ENCODE data around the gene EPHA6.

The EPHA6 gene

DNA sequence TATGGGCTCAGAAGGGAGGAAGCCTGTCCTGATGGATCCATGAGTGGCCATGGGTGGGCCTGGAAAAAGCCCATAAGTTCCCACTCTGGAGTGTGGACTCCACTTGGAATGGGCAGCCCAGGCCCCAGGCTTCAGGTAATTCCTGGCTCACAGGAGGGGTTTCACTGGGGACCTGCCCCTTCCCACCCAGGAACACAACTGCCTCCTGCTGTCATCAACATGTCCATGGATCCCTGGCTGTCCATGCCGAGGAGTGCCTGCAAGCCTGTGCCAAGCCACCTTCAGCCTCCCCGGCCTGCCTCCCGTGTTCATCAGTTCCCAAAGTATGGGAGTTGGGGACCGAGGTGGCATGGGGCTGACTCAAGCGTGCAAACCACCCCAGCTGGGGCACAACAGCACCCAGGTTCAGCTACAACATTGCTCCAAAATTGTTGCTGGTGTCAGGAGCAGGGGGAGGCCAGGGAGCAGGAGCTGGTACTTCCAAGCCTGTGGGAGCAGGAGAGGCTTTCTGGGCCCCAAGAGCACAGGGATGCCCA lies 479.3 kb downstream of the EPHA6 start:
- Histone ChIP-seq H3K9ac (ENCODE audit: low read length) (no peak overlapping the region), H3K4me1 (ENCODE audit: control insufficient read depth, insufficient read depth, low read length) (no peaks in the 10 kb centered on the region), H3K27me3 (replicated peaks; ENCODE audit: control insufficient read depth, insufficient read depth, low read length) (no peaks in the 10 kb centered on the region), H3K36me3 (ENCODE audit: control insufficient read depth, insufficient read depth, low read length, severe bottlenecking) (no peaks in the 10 kb centered on the region), H3K4me3 (ENCODE audit: low read length) (no peak overlapping the region), H3K9me3 (ENCODE audit: control insufficient read depth, low read length) (peaks cover 12% of the 10 kb centered on the region)
- DNase-seq (ENCODE audit: low read depth) = no peak

- no peak overlapping the region for H3K4me3 ChIP-seq (ENCODE audit: low read length)
These were observed 482.6 kb downstream of the EPHA6 start for GRCh38 chr3:97297032-97297431.

DNA sequence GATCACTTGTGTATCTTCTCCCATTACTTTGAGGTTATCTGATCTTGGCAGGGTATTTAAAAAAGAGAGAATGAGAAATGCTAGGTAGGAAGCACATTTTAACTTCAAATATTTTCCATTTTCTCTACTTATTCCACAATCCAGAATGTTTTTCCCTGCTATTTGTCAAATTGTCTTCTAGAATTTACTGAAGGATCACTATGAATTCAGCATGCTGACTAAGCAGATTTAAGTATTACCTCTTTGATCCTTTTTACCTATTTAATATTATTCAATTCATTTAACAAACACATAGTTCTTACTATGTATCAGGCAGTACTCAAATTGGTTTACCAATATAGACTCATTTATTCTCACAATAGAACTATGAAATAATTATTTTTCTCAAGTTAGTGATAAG lies 486.7 kb downstream of the EPHA6 start:
- Histone ChIP-seq H3K27me3 (replicated peaks; ENCODE audit: control insufficient read depth, insufficient read depth, low read length) (no peaks in the 10 kb centered on the region), H3K9ac (ENCODE audit: low read length) (no peak overlapping the region), H3K4me3 (ENCODE audit: low read length) (no peak overlapping the region), H3K4me1 (ENCODE audit: control insufficient read depth, insufficient read depth, low read length) (no peaks in the 10 kb centered on the region), H3K9me3 (ENCODE audit: control insufficient read depth, low read length) (peaks cover 4% of the 10 kb centered on the region), H3K36me3 (ENCODE audit: control insufficient read depth, insufficient read depth, low read length, severe bottlenecking) (no peaks in the 10 kb centered on the region)
- no peak for DNase-seq (ENCODE audit: low read depth)

More at GRCh38 chr3:97297032-97297431, 482.6 kb downstream of the EPHA6 start:
- DNase-seq (ENCODE audit: low read depth) = no peak
- Histone ChIP-seq H3K36me3 (ENCODE audit: control insufficient read depth, insufficient read depth, low read length, severe bottlenecking) (no peaks in the 10 kb centered on the region), H3K27me3 (replicated peaks; ENCODE audit: control insufficient read depth, insufficient read depth, low read length) (no peaks in the 10 kb centered on the region), H3K9ac (ENCODE audit: low read length) (no peak overlapping the region), H3K9me3 (ENCODE audit: control insufficient read depth, low read length) (peaks cover 12% of the 10 kb centered on the region), H3K4me1 (ENCODE audit: control insufficient read depth, insufficient read depth, low read length) (no peaks in the 10 kb centered on the region)

- Histone ChIP-seq H3K4me3 (ENCODE audit: low read length) (no peak overlapping the region), H3K27me3 (replicated peaks; ENCODE audit: control insufficient read depth, insufficient read depth, low read length) (no peaks in the 10 kb centered on the region)
- no peak for DNase-seq (ENCODE audit: low read depth)
These were observed 491.8 kb downstream of the EPHA6 start for GRCh38 chr3:97306226-97306625.

GRCh38 chr3:97338375-97338774 lies 524.0 kb downstream of the EPHA6 start:
- H3K4me1 ChIP-seq (ENCODE audit: control insufficient read depth, insufficient read depth, low read length) = no peaks in the 10 kb centered on the region
- H3K27me3 ChIP-seq (replicated peaks; ENCODE audit: control insufficient read depth, insufficient read depth, low read length) = no peaks in the 10 kb centered on the region
- H3K9me3 ChIP-seq (ENCODE audit: control insufficient read depth, low read length) = peaks cover 8% of the 10 kb centered on the region
- H3K9ac ChIP-seq (ENCODE audit: low read length) = no peak overlapping the region
- H3K36me3 ChIP-seq (ENCODE audit: control insufficient read depth, insufficient read depth, low read length, severe bottlenecking) = no peaks in the 10 kb centered on the region
- DNase-seq (ENCODE audit: low read depth) = no peak
- no peak overlapping the region for H3K4me3 ChIP-seq (ENCODE audit: low read length)

More at GRCh38 chr3:97306226-97306625, 491.8 kb downstream of the EPHA6 start:
- Histone ChIP-seq H3K36me3 (ENCODE audit: control insufficient read depth, insufficient read depth, low read length, severe bottlenecking) (no peaks in the 10 kb centered on the region), H3K4me1 (ENCODE audit: control insufficient read depth, insufficient read depth, low read length) (no peaks in the 10 kb centered on the region), H3K9ac (ENCODE audit: low read length) (no peak overlapping the region), H3K9me3 (ENCODE audit: control insufficient read depth, low read length) (peaks cover 4% of the 10 kb centered on the region)

- no peak for DNase-seq (ENCODE audit: low read depth)
- H3K27me3 ChIP-seq (replicated peaks; ENCODE audit: control insufficient read depth, insufficient read depth, low read length) = no peaks in the 10 kb centered on the region
- no peak overlapping the region for H3K4me3 ChIP-seq (ENCODE audit: low read length)
- no peaks in the 10 kb centered on the region for H3K4me1 ChIP-seq (ENCODE audit: control insufficient read depth, insufficient read depth, low read length)
- no peaks in the 10 kb centered on the region for H3K36me3 ChIP-seq (ENCODE audit: control insufficient read depth, insufficient read depth, low read length, severe bottlenecking)
- no peaks in the 10 kb centered on the region for H3K9me3 ChIP-seq (ENCODE audit: control insufficient read depth, low read length)
- H3K9ac ChIP-seq (ENCODE audit: low read length) = no peak overlapping the region
These were observed 526.5 kb downstream of the EPHA6 start for GRCh38 chr3:97340940-97341339.

GRCh38 chr3:97347780-97348179 lies 533.4 kb downstream of the EPHA6 start:
- Histone ChIP-seq H3K4me3 (ENCODE audit: low read length) (no peak overlapping the region), H3K36me3 (ENCODE audit: control insufficient read depth, insufficient read depth, low read length, severe bottlenecking) (no peaks in the 10 kb centered on the region), H3K27me3 (replicated peaks; ENCODE audit: control insufficient read depth, insufficient read depth, low read length) (no peaks in the 10 kb centered on the region), H3K4me1 (ENCODE audit: control insufficient read depth, insufficient read depth, low read length) (no peaks in the 10 kb centered on the region), H3K9ac (ENCODE audit: low read length) (no peak overlapping the region), H3K9me3 (ENCODE audit: control insufficient read depth, low read length) (no peaks in the 10 kb centered on the region)
- no peak for DNase-seq (ENCODE audit: low read depth)

DNA sequence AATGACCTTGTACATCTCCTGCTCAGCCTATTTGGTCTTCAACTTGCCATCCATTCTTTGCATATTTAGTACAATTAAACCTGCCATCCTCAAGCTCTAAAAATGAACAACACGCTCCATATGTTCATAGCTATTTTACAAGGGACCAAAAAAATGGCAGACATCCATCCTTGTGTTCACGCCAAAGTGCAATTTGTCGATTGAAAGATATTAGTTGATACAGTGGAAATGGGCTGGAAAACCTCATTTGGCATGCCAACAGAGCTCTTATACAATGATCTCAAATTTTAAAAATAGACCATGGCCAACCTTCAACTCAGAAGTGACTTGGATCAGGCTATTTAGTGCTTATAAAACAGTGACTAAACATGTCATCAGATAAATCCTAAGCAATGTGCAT lies 536.6 kb downstream of the EPHA6 start:
- Histone ChIP-seq H3K27me3 (replicated peaks; ENCODE audit: control insufficient read depth, insufficient read depth, low read length) (no peaks in the 10 kb centered on the region), H3K4me1 (ENCODE audit: control insufficient read depth, insufficient read depth, low read length) (no peaks in the 10 kb centered on the region), H3K36me3 (ENCODE audit: control insufficient read depth, insufficient read depth, low read length, severe bottlenecking) (no peaks in the 10 kb centered on the region), H3K9ac (ENCODE audit: low read length) (no peak overlapping the region), H3K9me3 (ENCODE audit: control insufficient read depth, low read length) (peaks cover 6% of the 10 kb centered on the region), H3K4me3 (ENCODE audit: low read length) (no peak overlapping the region)
- DNase-seq (ENCODE audit: low read depth) = no peak

- no peak for DNase-seq (ENCODE audit: low read depth)
- peaks cover 6% of the 10 kb centered on the region for H3K9me3 ChIP-seq (ENCODE audit: control insufficient read depth, low read length)
- H3K9ac ChIP-seq (ENCODE audit: low read length) = no peak overlapping the region
- no peak overlapping the region for H3K4me3 ChIP-seq (ENCODE audit: low read length)
- no peaks in the 10 kb centered on the region for H3K4me1 ChIP-seq (ENCODE audit: control insufficient read depth, insufficient read depth, low read length)
- no peaks in the 10 kb centered on the region for H3K36me3 ChIP-seq (ENCODE audit: control insufficient read depth, insufficient read depth, low read length, severe bottlenecking)
- no peaks in the 10 kb centered on the region for H3K27me3 ChIP-seq (replicated peaks; ENCODE audit: control insufficient read depth, insufficient read depth, low read length)
These were observed 538.8 kb downstream of the EPHA6 start for GRCh38 chr3:97353176-97353575.

- Histone ChIP-seq H3K27me3 (replicated peaks; ENCODE audit: control insufficient read depth, insufficient read depth, low read length) (no peaks in the 10 kb centered on the region), H3K4me3 (ENCODE audit: low read length) (no peak overlapping the region), H3K9ac (ENCODE audit: low read length) (no peak overlapping the region), H3K4me1 (ENCODE audit: control insufficient read depth, insufficient read depth, low read length) (no peaks in the 10 kb centered on the region), H3K36me3 (ENCODE audit: control insufficient read depth, insufficient read depth, low read length, severe bottlenecking) (no peaks in the 10 kb centered on the region), H3K9me3 (ENCODE audit: control insufficient read depth, low read length) (peaks cover 8% of the 10 kb centered on the region)
- DNase-seq (ENCODE audit: low read depth) = no peak
These were observed 545.6 kb downstream of the EPHA6 start for GRCh38 chr3:97359977-97360376.

- Histone ChIP-seq H3K9ac (ENCODE audit: low read length) (no peak overlapping the region), H3K27me3 (replicated peaks; ENCODE audit: control insufficient read depth, insufficient read depth, low read length) (no peaks in the 10 kb centered on the region), H3K9me3 (ENCODE audit: control insufficient read depth, low read length) (peaks cover 8% of the 10 kb centered on the region), H3K4me3 (ENCODE audit: low read length) (no peak overlapping the region), H3K36me3 (ENCODE audit: control insufficient read depth, insufficient read depth, low read length, severe bottlenecking) (no peaks in the 10 kb centered on the region), H3K4me1 (ENCODE audit: control insufficient read depth, insufficient read depth, low read length) (no peaks in the 10 kb centered on the region)
- no peak for DNase-seq (ENCODE audit: low read depth)
These were observed 546.4 kb downstream of the EPHA6 start for GRCh38 chr3:97360804-97361203.

GRCh38 chr3:97384583-97384982 lies 570.2 kb downstream of the EPHA6 start:
- Histone ChIP-seq H3K4me1 (ENCODE audit: control insufficient read depth, insufficient read depth, low read length) (no peaks in the 10 kb centered on the region), H3K9me3 (ENCODE audit: control insufficient read depth, low read length) (peaks cover 7% of the 10 kb centered on the region), H3K9ac (ENCODE audit: low read length) (no peak overlapping the region), H3K36me3 (ENCODE audit: control insufficient read depth, insufficient read depth, low read length, severe bottlenecking) (no peaks in the 10 kb centered on the region), H3K27me3 (replicated peaks; ENCODE audit: control insufficient read depth, insufficient read depth, low read length) (no peaks in the 10 kb centered on the region), H3K4me3 (ENCODE audit: low read length) (no peak overlapping the region)
- no peak for DNase-seq (ENCODE audit: low read depth)

Data from adipocyte (in vitro differentiated cells).